Stimulated activated CD8-positive, alpha-beta memory T cell treated with anti-CD3 and anti-CD28 coated beads, Interleukin-15, amount 100 ng/mL, for 48 hours (primary cell): ENCODE data around the gene CCL7.

Source experiments
- DNase-seq, 2 donors: peaks; one replicate each; pipeline ENCODE4 v3.0.0-alpha.2; 2020; ENCODE audit warnings: low read depth in 2 of 2

CCL7 gene

GRCh38 chr17:34287875-34288274 lies 17.9 kb downstream of the CCL7 start:
- no peak for DNase-seq

GRCh38 chr17:34290586-34290985 lies 20.6 kb downstream of the CCL7 start:
- DNase-seq: no peak

GRCh38 chr17:34291721-34292348 lies 21.8 kb downstream of the CCL7 start:
- no peak for DNase-seq

- no peak for DNase-seq
These were observed 29.0 kb downstream of the CCL7 start for GRCh38 chr17:34299027-34299426.

GRCh38 chr17:34299956-34300577 lies 30.0 kb downstream of the CCL7 start:
- no peak for DNase-seq

DNA sequence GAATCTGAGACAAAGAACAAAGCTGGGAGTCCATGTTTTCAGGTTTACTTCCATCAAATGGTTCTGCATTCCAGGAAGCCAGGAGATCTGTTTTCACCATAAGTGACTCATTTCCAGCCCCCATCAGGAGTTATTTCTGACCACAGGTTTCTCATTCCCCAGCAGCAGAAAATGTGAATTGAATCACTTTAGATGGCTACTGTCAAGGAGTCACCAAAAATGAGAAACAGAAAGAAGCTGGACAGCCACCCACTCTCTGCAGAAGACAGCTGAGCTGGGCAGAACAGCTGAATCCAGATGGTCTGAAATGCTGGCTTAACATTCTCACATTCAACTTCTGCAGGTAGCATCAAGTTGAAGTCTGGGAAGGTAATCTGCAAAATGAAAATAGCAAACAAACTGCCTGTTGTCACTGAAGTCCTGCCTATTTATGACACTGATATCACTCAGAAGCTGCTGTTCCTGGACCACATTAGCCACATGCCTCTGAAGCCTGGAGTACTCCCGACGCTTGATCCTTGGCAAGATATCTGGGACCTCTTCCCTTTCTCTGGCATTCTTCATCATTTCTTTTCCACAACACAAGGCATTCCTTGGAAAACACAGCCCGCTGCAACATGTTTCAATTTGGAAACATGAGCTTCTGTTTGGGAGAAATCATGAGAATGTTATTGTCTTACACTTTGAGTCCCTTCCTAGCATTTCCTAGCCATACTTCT lies 30.8 kb downstream of the CCL7 start:
- DNase-seq: no peak

DNA sequence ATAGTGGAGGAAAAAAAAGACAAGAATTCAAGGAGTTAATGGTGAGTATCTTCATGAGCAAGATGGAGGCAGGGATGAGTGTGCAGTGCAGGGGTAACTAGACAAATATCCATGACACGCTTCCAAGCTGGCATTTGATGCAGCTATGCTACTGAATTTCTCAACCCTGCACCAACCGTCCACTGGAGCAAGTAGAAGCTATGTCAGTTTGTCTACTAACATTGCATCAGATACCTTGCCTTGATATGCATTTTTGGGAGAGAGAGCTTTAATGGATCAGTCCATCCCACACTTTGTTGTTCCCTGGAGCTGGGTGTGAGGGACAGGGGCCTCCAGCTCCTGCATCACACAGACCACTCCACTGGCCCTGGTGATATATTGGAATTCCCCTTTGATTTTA lies 32.0 kb downstream of the CCL7 start:
- DNase-seq: no peak

GRCh38 chr17:34302636-34303035 lies 32.6 kb downstream of the CCL7 start:
- no peak for DNase-seq

GRCh38 chr17:34303606-34304005 lies 33.6 kb downstream of the CCL7 start:
- DNase-seq: no peak

- DNase-seq: no peak
These were observed 35.0 kb downstream of the CCL7 start for GRCh38 chr17:34305061-34305460.

DNA sequence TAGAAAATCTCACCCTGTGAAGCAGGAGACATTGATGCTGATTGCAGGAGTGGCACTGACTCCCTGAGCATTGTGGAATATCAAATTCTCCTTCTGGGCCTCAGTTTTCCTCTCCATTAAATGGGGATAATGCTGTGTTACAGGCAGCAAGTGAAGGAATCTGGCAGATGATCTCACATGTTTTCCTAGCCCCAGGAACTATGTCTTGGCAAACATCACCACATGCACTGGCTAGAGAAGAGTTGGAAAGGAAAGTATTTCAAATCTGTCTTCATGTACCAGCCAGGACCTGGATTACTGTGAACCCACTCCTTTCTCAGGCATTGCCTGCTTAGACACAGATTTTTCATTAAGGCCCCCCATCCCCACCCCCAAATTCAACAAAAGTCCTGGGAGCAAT lies 35.6 kb downstream of the CCL7 start:
- DNase-seq: no peak

DNA sequence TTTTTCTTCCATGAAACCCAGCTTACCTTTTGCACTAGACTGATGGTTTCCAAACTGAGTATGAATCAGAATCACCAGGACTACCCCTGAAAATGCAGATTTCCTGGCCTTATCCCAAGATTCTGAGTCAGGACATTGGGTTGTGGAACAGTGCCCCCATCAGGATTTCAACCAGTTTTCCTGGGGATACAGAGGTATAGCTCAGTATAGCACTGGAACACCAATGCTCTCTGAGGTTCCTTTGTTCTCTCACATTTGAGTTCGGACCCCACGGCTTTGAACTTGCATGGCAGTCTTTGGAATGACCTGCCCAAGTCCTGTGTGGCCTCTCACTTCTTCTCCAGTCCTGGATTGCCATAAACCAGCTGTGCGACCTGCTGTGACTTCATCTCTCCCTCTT lies 36.4 kb downstream of the CCL7 start:
- no peak for DNase-seq

GRCh38 chr17:34307110-34307509 lies 37.1 kb downstream of the CCL7 start:
- DNase-seq: no peak

GRCh38 chr17:34308371-34308770 lies 38.4 kb downstream of the CCL7 start:
- no peak for DNase-seq

- DNase-seq: no peak
These were observed 41.3 kb downstream of the CCL7 start for GRCh38 chr17:34311291-34311690.

DNA sequence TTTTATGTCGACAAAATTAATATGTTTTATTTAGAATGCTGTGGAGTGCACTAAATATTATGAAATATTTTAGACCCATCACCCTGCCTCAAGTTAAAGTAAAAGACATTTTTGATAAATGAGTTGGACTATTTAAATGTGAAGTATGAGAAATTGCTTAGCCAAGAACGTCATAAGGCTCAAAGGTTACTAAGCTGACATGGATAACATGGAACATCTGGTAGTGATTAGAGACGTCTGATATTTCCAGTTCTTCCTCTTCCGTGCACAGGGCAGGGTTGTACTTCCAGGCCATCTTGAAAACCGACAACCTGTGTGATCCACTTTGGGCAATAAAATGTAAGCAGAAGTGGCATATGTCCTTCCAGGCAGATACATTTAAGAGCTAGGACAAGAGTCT lies 42.1 kb downstream of the CCL7 start:
- no peak for DNase-seq

DNA sequence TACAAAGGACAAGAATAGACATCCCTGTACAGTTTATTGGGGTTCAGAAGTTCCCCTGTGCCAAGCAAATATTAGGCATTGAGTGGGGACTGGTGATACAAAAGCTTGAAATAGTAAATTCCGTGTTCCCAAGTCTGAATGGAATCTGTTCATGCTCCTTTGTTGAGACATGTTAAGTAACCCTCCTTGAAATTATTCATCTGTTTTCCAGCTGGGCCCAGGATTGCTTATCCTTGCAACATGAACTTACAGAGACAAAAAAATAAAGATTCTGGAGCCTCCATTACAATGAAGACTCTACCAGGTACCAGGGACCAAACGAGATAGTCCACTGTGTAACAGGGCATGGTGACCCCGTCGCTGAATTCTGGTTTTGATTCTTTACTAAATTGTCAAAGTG lies 43.1 kb downstream of the CCL7 start:
- DNase-seq: no peak

DNA sequence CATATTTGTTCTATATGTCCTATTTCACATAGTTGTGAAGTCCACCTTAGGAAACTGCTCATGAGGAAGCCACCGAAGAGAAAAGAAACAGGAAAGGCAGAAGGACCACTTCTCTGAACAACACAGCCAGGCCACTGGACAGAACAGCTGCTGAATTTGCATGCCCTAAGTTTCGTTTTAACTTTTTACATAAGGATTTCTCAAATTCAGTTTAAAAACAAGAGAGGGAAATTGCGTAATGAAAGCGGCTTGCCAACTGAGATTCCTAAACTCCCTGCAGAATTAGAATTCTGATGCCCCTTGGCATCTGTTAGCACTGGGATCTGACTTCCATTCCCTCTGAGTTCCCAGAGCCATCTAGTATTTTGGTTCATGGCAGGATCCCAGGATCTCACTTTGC lies 44.3 kb downstream of the CCL7 start:
- DNase-seq: no peak

DNA sequence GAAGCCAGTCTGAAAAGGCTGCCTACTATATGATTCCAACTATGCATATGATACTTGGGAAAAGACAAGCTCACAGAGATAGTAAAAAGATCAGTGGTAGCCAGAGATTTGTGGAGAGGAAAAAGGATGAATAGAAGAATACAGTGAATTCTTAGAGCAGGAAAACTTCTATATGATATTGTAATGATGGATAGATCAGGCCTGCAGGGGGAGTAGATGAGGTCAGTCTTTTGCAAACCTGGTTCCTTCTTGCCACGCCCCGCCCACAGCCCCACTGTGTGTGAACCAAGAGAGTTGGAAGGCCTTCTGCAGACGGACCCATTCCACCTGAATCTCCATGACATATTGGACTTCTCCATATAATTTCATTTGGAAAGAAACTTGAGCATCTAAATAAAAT lies 48.5 kb downstream of the CCL7 start:
- DNase-seq: no peak

- no peak for DNase-seq
These were observed 49.0 kb downstream of the CCL7 start, which contains the start of gene CCL8 for GRCh38 chr17:34319039-34319483. Gene CCL8, plus strand, starts transcription at chr17:34319435. Its CDS starts 67 bp downstream, at chr17:34319502.
